ENCODE measurements around the gene FXYD4. TPM values are rescaled to one million over a fixed set of nuclear protein-coding genes. Genes with fewer than 3 reads are reported as not detected.

FXYD4 gene
- total RNA-seq = not detected

DNA sequence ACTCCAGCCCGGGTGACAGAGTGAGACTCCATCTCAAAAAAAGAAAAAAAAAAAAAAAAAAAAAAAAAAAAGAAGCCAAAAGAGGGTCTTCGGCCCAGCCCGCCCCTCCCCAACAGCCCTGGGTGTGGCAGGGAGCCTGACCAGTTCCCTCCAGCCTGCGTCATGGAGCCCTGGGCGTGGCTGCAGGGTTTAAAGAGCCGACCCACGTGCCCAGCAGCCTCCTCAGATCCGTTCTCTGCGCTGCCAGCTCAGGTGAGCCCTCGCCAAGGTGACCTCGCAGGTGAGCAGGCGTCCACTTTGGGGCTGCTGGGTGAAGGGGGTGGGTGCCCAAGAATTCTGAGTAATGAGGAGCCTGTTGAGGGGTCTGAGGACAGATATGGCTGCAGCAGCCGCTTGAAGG, at the start of gene FXYD4:
TSS of gene FXYD4 (plus strand) at position 219 of the 400 bp plus-strand sequence. CDS start 2,111 bp downstream, outside the sequence.
- no peaks in the 10 kb centered on the region for H3K27me3 ChIP-seq
- H3K4me3 ChIP-seq = no peak within 1 kb of the TSS
- TF ChIP-seq POLR2A (IDR thresholded peaks at IDR 0.05) (no peak), CTCF (IDR thresholded peaks at IDR 0.05) (no peak)
- H3K9me3 ChIP-seq = no peaks in the 10 kb centered on the region
- no peak for DNase-seq
- 40 to 70% methylated on average over 9 to 10 of the region's 13 CpGs for WGBS, 2 donors
- H3K27ac ChIP-seq = no peak within 1 kb of the TSS
- H3K36me3 ChIP-seq = no peaks in the 10 kb centered on the region
- intact Hi-C loops (cut with DNase I) = no loop called here
- no peaks in the 10 kb centered on the region for H3K4me1 ChIP-seq

DNA sequence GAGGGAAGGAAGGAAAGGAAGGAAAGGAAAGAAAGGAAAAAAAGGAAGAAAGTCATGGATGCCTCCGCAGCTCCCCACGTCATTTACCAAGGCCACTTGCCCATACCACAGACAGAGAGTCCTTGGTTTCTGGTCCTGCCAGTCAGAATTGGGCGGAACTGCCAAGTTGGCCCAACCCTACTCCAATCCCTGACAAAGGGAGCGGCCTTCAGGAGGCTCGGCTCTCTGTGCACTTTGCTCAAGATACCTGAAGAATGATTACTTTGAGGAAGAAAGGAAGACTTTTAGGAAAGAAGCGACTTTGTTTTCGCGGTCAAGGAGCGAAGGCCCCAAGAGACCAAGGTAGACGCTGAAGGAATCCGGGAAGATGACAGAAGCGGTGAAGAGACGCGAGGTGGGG, 49.1 kb upstream of the FXYD4 start:
- Histone ChIP-seq H3K27me3 (peaks cover 0 to 20% (median 0%) of the 10 kb centered on the region in 4 donors), H3K4me1 (peaks cover 0 to 12% (median 8%) of the 10 kb centered on the region in 3 donors), H3K36me3 (no peaks in the 10 kb centered on the region), H3K9me3 (no peaks in the 10 kb centered on the region), H3K4me3 (peak overlapping the region in 3 of 4 donors; percentile 20 to 55 (median 27)), H3K27ac (no peak overlapping the region)
- intact Hi-C loops (cut with DNase I) = no loop called here
- WGBS, 2 donors = 30 to 48% methylated on average over 14 of the region's 14 CpGs
- no peak for TF ChIP-seq POLR2A (IDR thresholded peaks at IDR 0.05)
- TF ChIP-seq CTCF (IDR thresholded peaks at IDR 0.05) = no peak
- no peak for DNase-seq

GRCh38 chr10:43322769-43323168, 48.7 kb upstream of the FXYD4 start:
- Histone ChIP-seq H3K36me3 (no peaks in the 10 kb centered on the region), H3K4me1 (peaks cover 0 to 12% (median 8%) of the 10 kb centered on the region in 3 donors), H3K9me3 (no peaks in the 10 kb centered on the region), H3K27me3 (peaks cover 0 to 20% (median 0%) of the 10 kb centered on the region in 4 donors), H3K27ac (no peak overlapping the region), H3K4me3 (peak overlapping the region in 3 of 4 donors; percentile 20 to 55 (median 27))
- peak; percentile 21 for DNase-seq
- WGBS, 2 donors = 5 to 30% methylated on average over 2 to 3 of the region's 26 CpGs
- TF ChIP-seq CTCF (IDR thresholded peaks at IDR 0.05) (no peak), POLR2A (IDR thresholded peaks at IDR 0.05) (no peak)
- intact Hi-C loops (cut with DNase I) = no loop called here

DNA sequence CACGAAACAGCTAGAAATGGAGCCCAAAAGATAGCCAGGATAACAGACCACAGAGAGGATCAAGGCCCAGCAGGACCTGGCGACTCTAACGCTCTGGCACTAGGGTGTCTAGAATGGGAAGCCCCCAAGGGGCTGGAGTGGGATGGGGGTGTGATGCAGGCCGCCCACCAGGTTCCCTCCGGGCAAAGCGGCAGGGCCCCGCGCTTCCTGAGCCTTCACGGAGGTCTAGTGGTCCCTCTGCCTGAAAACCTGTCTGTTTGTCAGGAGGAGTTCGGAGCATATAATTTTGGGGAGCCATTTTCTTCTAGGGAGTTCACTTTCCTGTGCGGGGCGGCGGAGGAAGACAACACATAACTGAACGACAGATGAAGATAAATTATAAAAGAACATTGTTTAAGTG, 48.2 kb upstream of the FXYD4 start:
- H3K4me3 ChIP-seq = peak overlapping the region in 3 of 4 donors; percentile 20 to 55 (median 27)
- H3K4me1 ChIP-seq = peaks cover 0 to 12% (median 8%) of the 10 kb centered on the region in 3 donors
- DNase-seq = no peak
- no peaks in the 10 kb centered on the region for H3K36me3 ChIP-seq
- peaks cover 0 to 20% (median 0%) of the 10 kb centered on the region in 4 donors for H3K27me3 ChIP-seq
- intact Hi-C loops (cut with DNase I) = no loop called here
- TF ChIP-seq CTCF (IDR thresholded peaks at IDR 0.05) (no peak), POLR2A (IDR thresholded peaks at IDR 0.05) (no peak)
- H3K27ac ChIP-seq = no peak overlapping the region
- no peaks in the 10 kb centered on the region for H3K9me3 ChIP-seq
- WGBS, 2 donors = 72 to 83% methylated on average over 12 to 13 of the region's 14 CpGs

DNA sequence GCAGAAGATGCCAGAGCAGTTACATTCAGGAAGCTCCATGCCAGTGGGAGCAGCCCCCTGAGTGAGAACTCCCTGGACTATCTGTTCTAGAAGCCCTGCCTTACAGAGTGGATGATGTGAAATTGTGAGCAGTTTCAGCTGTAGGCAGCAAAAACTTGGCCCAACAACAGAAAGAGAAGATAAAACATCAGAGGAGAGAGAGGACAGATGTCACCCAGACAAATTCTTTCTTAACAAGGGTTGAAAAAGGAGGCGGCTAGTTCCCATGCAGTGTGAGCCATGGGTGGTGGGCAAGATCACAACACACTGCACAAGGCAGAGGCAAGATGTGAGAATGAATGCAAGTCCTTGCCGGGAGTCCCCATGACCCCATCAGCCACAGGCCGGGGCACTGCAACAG, 46.6 kb upstream of the FXYD4 start:
- Histone ChIP-seq H3K9me3 (no peaks in the 10 kb centered on the region), H3K4me1 (peaks cover 0 to 12% (median 8%) of the 10 kb centered on the region in 3 donors), H3K36me3 (no peaks in the 10 kb centered on the region), H3K27ac (no peak overlapping the region), H3K4me3 (no peak overlapping the region), H3K27me3 (peaks cover 0 to 9% (median 0%) of the 10 kb centered on the region in 4 donors)
- intact Hi-C loops (cut with DNase I) = no loop called here
- TF ChIP-seq POLR2A (IDR thresholded peaks at IDR 0.05) (no peak), CTCF (IDR thresholded peaks at IDR 0.05) (no peak)
- 74 to 97% methylated on average over 2 to 3 of the region's 3 CpGs for WGBS, 2 donors
- DNase-seq = no peak
